ENCODE data around the gene PIK3R6.
"Not testable (repeated sequence)": the region's sequence is repeated elsewhere in the genome, so short reads cannot be mapped to it uniquely, and the experiment has no call there.

PIK3R6 gene

DNA sequence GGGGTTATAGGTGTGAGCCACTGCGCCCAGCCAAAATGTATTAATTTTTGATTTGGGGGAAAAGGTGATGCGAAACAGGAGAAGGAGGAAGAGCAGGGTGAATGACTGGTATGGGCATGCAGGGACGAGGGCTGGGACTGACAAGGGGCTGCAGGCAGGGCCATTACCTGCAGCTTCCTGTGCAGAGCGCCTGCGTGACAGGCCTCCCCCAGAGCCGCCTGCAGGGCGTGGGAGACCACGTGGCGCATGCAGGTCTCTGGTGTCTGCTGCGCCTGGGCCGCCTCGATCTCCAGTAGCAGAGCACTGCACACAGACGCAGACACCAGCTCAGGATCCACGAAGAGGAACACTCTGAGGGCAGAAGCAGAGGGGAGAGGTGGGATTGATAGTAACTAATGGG lies 32.4 kb downstream of the PIK3R6 start:
- intact Hi-C loops (cut with DNase I), result no loop called here
- no peak for DNase-seq

DNA sequence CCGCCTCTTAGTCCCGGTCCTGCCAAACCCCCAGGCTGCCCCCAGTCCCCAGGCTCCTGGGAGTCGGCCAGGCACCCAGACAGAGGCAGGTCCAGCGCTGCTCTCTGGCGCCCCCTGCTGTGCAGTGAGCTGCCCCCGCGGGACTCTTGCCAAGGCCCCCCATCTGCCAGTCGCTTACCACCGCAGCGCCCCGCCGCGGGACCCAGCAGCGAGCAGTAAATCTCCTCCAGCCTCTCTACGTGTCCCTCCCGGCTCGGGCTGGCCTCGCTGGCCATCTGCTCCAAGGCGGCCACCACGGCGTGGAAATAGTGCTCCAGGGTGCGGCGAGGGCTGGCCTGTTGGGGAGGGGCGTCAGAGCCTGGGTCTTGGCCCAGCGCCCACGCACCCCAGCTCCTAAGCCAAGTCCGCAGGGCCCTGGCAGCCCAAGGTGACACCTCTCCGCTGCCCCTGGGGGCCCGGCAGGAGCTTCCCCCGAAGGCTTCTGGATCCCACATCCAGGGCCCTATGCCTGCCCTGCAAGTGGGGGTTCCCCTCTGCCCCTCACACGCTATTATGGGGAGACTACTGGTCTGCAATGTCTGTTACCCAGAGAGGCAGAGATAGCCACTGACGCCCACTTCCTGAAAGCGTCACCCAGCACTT lies 34.6 kb downstream of the PIK3R6 start:
- intact Hi-C loops (cut with DNase I), result no loop called here
- DNase-seq, result no peak

DNA sequence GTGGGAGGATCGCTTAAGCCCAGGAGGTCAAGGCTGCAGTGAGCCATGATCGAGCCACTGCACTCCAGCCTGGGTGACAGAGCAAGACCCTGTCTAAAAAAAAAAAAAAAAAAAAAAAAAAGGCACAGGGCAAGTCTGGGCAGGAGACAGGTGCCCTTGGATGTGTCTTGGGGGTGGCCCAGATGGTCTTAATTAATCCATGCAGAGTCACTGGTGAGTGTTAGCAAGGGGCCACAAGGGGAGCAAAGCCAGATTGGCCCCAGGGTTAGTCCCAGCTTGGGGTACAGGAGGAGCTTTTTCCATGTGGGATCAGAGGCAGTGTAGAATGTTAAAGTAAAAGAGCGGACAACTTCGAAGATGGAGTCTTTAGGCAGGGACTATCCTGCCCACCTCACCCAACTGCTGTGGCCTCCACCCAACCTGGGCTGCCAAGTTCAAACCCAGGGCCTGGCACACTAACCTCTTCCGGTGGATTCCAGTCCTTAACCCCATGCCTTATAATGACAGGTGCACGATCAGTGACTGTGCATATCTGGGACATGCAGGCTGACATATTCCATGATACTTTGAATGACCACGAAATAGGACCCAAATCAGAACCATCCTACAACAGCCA lies 36.1 kb downstream of the PIK3R6 start:
- intact Hi-C loops (cut with DNase I), result no loop called here

DNA sequence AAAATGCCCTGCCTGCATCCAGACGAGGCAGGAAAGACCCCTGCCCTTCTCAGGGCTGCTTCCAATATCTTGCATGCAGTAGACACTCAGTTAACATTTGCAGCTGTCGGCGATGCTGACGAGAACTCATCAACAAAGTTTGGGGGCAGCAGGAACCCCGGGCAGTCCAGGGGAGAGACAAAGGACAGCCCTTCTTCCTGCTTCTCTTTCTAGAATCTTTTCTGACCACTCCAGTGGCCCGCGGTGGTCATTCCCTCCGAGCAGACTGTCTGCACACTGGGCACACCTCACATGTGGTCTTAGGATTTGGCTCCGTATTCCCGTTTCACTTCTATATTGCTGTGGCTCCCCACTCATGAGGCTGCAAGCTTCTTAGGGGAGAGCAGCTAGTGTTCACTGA lies 37.3 kb downstream of the PIK3R6 start:
- DNase-seq, result no peak
- intact Hi-C loops (cut with DNase I), result no loop called here

More for the DNA sequence above, 36.1 kb downstream of the PIK3R6 start:
- no peak for DNase-seq

DNA sequence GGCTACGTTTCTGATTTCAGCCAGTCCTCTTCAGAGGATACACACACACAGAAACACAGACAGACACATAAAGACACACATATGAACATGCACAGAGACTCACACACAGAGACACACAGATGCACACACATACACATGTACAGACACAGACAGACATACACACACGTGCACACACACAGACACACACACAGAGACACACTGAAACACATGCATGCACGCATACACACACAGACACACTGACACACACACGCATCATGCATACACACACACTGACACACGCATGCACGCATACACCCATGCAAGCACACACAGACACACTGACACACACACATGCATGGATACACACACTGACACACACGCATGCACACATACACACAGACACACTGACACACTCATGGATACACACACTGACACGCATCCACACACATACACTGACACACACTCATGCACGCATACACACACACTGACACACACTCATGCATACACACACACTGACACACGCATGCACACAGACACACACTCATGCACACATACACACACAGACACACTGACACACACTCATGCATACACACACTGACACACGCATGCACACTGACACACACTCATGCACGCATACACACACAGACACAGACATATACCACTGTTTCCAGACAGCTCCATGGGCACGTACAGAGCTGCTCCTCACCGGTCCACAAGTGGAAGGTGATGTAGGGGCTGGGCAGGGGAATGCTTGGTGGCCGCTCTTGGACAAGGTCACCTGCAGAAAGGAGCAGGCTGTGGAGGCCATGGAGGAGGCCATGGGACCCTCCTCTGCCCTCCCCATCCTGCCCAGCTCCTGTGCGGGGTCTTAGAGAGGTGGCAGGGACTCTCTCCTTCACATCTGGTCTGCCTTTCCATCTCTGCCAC lies 38.2 kb downstream of the PIK3R6 start:
- no peak for DNase-seq
- intact Hi-C loops (cut with DNase I), result no loop called here

GRCh38 chr17:8828517-8828875 lies 39.0 kb downstream of the PIK3R6 start:
- DNase-seq, result no peak
- intact Hi-C loops (cut with DNase I), result no loop called here

DNA sequence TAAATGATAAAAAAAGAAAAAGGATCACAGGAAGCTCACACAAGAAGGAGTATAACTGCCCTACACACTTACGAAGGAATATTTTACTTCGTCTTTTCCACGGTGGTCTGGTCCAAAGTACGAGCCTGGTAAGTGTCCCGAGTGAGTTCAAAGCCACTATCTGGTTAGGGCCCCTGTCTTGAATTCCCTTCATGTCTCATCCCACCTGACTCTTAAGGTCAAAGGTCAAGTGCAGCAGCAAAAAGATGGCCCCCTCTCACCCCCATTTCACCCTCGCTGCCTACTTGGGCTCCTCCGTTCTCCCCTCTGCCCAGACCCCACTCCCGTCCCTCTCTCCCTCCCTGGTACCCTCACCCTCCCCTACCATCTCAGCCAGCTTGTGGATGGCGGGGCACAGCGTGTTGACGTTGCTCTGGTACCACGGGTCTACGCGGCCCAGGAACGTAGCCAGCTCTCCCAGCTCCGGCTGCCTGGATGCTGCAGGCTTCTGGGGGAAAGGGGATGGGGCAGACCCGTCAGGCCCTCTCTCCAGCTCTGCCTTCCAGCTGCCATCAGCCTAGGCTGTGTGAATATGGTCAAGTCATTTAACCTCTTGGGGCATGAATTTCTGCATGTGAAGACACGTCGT lies 40.6 kb downstream of the PIK3R6 start:
- no peak for DNase-seq
- intact Hi-C loops (cut with DNase I), result no loop called here

- no peak for DNase-seq
- intact Hi-C loops (cut with DNase I), result no loop called here
Observed at GRCh38 chr17:8825802-8826201, 41.7 kb downstream of the PIK3R6 start.

GRCh38 chr17:8823279-8823678 lies 44.2 kb downstream of the PIK3R6 start:
- intact Hi-C loops (cut with DNase I), result no loop called here
- peak in 1 of 10 donors; percentile 9 for DNase-seq

DNA sequence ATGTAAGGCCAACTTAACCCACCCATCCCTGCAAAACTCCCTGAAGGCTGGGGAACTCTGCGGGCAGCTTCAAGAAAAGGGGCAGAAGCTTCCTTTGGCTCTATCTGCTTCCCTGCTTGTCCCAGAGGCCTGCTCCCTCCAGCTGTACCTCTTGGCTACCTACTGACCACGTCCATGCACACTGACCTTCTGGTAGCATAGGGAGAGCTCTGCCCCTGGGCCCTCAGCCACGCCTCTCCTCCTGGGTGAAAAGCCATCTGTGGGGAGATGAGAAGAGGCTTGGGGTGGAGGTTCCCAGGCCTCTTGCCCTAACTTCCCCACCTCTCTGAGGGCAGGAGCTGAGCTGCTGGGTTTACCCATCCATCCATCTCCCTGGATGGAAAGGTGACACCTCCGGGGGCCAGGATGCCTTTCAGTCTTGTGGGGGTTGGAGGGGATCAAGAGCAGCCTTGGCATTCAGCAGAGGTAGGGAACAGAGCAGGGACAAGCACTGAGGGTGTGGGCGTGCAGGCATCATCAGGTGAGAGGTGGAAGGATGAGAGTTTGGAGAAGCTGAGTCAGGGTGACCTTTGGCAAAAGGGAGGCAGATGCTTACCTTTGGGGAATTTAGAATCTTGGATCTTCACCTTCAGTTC lies 45.0 kb downstream of the PIK3R6 start:
- intact Hi-C loops (cut with DNase I), result no loop called here

GRCh38 chr17:8821446-8822105 lies 45.9 kb downstream of the PIK3R6 start:
- DNase-seq, result peak in 1 of 10 donors; percentile 54
- intact Hi-C loops (cut with DNase I), result no loop called here

More for the DNA sequence above, 45.0 kb downstream of the PIK3R6 start:
- DNase-seq, result peak in 1 of 10 donors; percentile 61

GRCh38 chr17:8820311-8821010 lies 47.0 kb downstream of the PIK3R6 start:
- intact Hi-C loops (cut with DNase I), result no loop called here
- DNase-seq, result peak in 1 of 10 donors; percentile 54

GRCh38 chr17:8818654-8819330 lies 48.7 kb downstream of the PIK3R6 start:
- intact Hi-C loops (cut with DNase I), result no loop called here
- peak in 1 of 10 donors; percentile 17 for DNase-seq

GRCh38 chr17:8818047-8818446 lies 49.4 kb downstream of the PIK3R6 start:
- intact Hi-C loops (cut with DNase I), result no loop called here
- peak in 1 of 10 donors; percentile 51 for DNase-seq

DNA sequence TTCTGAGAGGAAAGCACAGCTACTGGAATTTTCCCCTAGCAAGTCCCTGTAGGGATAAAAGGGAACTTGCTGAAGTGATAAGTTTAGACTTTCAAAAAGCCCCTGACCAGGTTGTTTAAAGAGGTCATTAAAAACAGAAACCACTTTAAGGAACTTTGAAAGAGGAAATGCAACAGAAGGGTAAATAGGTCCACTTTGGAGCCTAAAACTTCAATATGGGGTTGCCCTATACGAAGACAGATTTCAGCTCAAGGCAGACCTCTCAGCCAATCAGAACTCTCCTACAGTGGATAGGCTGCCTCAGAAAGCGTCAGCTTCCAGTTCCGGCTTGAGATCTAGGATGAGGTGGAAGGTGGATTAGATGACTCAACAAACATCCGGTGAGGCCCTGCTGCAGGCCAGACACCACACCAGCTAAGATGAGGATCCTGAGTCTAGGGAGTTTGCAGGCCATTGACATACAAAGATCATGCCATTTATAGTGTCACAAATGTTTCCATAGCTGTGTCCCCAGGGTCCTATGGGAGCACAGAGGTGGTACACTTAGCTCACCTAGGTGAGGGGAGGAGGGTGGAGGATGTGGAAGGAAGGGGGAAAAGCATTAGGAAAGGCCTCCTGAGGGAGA lies 60.4 kb downstream of the PIK3R6 start:
- DNase-seq, result peak in 1 of 10 donors; percentile 37
- intact Hi-C loops (cut with DNase I), result no loop called here

- DNase-seq, result peak in 2 of 10 donors; percentile 31 to 33
- intact Hi-C loops (cut with DNase I), result no loop called here
Observed at GRCh38 chr17:8806253-8806925, 61.1 kb downstream of the PIK3R6 start.

- intact Hi-C loops (cut with DNase I), result not testable (repeated sequence)
- DNase-seq, result peak in 1 of 10 donors; percentile 62
Observed at GRCh38 chr17:8805396-8805795, 62.1 kb downstream of the PIK3R6 start.
